GM18505 (cell line): ENCODE measurements around the gene SMARCC1.
"Not testable (repeated sequence)": the region's sequence is repeated elsewhere in the genome, so short reads cannot be mapped to it uniquely, and the experiment has no call there.

ENCODE experiments used
- ATAC-seq: cut with Tn5 transposase; IDR thresholded peaks from one replicate; pipeline ENCODE4 v1.9.1; 2021; ENCODE audit not compliant: unreplicated experiment
- POLR2A ChIP-seq: IDR thresholded peaks from 4 replicates; pipeline ENCODE4 v1.6.1; 2011; ENCODE audit warnings: borderline replicate concordance; ENCODE audit not compliant: insufficient read depth, insufficient read length; ENCODE audit errors: extremely low read depth

Gene SMARCC1

DNA sequence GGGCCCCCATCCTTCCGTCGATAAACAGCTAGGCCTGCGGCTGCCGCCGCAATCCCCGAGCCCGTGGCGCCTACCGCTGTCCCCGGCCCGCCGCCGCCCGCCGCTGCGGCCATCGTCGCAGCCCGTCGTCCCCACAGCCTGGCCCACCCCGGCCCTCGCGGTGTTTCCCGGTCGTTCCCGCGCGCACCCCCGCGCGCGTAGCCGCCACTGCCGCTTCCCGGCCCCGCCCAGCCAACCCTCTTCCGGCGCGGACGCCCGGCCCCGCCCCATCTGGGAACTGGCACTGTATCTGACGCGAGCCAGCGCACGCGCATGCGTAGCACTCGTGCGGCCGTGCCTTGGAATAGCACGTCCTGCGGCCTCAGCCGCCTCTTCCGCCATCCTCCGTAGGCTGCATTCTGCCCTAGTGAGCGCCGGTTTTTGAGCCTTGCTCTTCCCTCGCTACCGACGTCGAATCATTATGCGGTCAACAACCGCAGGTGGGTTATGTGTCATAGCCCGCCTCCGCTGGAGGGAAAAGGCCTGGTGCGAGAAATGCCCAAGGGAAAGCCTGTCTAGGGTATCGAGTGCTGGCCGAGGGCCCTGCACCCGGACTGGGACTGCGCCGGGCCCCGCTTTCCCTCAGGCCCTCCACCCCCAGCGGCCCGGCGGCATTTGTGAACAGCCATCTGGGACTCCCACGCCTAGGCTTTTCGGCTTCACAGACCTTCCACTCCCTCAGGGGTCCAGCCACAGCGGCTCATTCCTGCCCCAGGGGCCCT, at the start of gene SMARCC1:
TSS of gene SMARCC1 (minus strand) at position 209 of the 761 bp plus-strand sequence. CDS start at position 113, 96 bp downstream.
- TF ChIP-seq POLR2A: peak; percentile 94
- peak; percentile 73 for ATAC-seq

GRCh38 chr3:47829482-47829881, 47.8 kb upstream of the SMARCC1 start:
- ATAC-seq: not testable (repeated sequence)

- TF ChIP-seq POLR2A: no peak
- no peak for ATAC-seq
Measured at GRCh38 chr3:47825590-47825989, 43.9 kb upstream of the SMARCC1 start.

DNA sequence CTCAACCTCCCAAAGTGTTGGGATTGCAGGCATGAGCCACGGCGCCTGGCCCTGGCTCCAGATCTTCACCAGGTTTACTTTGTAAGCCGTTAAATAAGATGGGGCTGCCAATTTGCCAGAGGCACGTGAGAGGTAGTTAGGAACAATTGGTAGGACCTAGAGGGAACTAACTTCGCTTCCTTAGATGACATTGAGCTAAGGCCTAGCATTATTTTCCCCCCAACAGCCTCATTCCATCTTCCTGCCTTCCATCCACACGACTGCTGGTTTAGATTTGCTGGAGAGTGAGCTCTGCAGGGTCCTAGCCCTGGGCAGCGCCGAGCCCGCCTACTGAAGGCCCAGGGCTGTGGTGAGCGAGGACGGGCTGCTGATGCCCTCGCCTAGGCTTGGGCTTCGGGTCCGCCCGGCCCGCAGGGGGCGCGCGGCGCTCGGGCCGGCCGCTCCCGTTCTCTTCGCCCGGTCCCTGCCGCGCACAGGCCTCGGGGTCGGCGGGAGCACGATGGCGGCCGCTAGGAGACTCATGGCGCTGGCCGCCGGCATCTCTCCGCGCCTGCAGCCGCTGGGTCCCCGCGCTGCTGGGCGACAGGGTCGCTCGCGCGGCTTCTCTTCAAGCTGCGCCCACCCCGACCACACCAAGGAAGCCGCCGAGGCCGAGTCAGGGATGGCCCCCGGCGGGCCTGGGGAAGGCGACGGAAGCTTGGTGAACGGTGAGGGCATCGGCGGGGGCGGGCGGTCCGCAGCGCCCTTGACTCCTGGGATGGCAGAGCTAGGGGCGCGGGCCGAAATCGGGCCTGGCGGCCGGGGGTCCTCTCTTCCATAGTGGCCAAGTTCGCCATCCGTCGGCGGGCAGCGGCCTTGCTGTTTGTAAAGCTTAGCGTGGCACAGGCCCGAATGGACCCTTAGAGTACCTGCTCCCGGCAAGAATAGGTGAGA, 43.1 kb upstream of the SMARCC1 start:
- peak; percentile 87 for ATAC-seq
- TF ChIP-seq POLR2A: peak; percentile 84

GRCh38 chr3:47817609-47818008, 35.9 kb upstream of the SMARCC1 start:
- ATAC-seq: no peak
- no peak for TF ChIP-seq POLR2A

DNA sequence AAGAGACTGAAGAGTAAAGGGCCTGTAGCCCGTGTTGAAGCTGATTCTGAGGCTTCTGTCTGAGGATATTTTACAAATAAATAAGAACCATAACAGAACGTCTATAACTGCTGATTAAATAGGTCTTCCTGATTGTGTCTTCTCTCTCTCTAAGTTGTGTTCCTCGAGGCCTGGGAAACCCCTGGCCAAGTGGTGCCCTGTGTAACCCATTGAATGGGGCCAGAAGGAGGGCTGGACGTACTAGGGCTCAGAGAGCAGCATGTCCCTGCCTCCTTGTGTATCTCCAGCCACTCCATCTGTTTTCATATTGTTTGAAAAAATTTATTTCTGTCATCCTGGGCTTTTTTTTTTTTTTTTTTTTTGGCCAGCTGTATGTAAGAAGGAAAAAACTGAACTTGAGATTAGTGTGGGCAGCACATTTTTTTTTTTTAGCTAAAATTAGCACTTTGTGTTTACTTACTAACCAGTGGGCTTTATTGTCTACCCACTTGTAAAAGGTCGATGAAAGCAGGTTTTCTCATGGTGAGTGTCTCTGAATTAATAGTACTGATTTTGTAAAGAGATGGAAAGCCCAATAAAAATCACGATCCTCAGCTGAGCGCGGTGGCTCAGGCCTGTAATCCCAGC, 32.0 kb upstream of the SMARCC1 start:
- no peak for ATAC-seq
- no peak for TF ChIP-seq POLR2A

GRCh38 chr3:47804577-47804976, 22.9 kb upstream of the SMARCC1 start:
- ATAC-seq: no peak
- TF ChIP-seq POLR2A: no peak

DNA sequence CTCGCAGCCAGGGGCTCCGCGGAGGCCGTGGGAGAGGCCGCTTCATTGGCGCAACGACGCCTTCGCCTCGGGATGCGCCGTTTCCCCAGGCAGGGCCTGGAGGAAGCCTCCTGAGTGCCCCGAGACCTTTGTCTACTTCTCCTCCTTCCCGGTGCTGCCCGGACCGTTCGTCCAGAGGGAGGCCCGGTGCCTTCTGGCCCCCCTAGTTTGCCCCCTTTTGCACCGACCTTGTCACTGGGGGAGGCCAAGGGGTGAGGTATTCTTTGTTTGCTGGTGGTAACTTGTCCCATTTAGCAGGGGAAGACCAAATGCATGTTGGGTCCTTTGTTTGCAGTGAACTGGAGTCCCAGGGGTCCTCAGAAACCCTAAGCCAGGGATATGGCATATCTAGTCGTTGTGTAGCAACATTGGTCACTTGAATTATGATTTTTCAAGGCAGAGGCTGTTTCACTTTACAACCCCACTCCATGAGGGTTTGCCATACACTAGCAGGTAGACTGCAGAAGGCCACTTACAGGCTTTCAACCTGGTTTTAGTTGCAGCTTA, 21.9 kb upstream of the SMARCC1 start:
- ATAC-seq: no peak
- no peak for TF ChIP-seq POLR2A

DNA sequence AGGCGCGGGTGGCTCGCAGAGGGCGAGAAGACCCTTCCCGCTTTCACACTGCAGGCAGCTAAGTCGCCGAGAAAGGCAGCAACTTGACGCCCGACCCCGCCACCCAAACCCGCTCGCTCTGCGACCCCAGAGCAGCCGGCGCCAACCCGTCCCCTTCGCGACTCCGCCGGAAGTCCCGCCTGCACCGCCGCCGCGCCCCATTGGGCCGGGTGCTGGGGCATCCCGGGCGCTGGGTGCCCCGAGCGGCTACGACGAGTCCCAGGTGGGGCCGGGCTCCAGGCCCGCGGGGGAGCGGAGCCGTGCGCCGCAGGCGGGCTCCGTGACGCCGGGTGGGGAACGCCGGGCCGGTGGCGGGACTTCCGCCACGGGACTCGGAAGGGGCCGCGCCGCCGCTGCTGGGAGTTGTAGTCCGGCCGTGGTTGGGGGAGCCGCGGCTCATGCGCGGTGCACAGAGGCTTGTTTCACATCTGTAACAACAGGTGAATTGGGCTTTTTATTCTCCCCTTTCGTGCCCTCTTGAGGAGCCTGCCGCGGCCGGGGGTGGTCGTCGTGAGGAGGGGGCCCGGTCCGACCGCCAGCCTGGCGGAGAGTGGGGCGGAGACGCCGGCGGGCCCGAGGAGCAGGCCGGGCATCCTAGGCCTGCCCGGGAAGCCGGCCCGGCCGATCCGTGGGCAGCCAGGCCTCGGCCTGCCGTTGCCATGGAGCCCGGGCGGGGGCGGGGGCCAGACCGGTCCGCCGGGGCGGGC, 21.2 kb upstream of the SMARCC1 start, which contains the start of gene DHX30:
TSS of gene DHX30 (plus strand) at position 405 of the 746 bp plus-strand sequence. CDS start 7,546 bp downstream, outside the sequence.
- peak; percentile 91 for ATAC-seq
- peak; percentile 76 for TF ChIP-seq POLR2A

GRCh38 chr3:47799733-47800132, 18.0 kb upstream of the SMARCC1 start:
- ATAC-seq: no peak
- no peak for TF ChIP-seq POLR2A

DNA sequence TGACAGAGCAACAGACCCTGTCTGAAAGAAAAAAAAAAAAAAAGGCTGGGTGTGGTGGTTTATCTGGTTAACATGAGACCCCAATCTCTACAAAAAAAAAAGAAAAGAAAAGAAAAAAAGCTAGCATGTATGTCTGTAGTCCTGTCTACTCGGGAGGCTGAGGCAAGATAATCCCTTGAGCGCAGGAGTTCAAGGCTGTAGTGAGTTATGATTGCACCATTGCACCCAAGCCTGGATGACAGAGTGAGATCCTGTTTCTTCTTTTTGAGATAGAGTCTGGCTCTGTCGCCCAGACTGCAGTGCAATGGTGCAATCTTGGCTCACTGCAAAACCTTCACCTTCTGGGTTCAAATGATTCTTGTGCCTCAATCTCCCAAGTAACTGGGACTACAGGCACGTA, 12.9 kb upstream of the SMARCC1 start:
- TF ChIP-seq POLR2A: no peak
- ATAC-seq: no peak

GRCh38 chr3:47792699-47793098, 11.0 kb upstream of the SMARCC1 start:
- no peak for ATAC-seq
- no peak for TF ChIP-seq POLR2A
